GM18526 (cell line): ENCODE data around the gene F2R.

ENCODE experiments used
- POLR2A ChIP-seq: IDR thresholded peaks from 3 replicates; pipeline ENCODE4 v1.6.1; 2011; ENCODE audit not compliant: insufficient read length; ENCODE audit errors: extremely low read depth

F2R gene

DNA sequence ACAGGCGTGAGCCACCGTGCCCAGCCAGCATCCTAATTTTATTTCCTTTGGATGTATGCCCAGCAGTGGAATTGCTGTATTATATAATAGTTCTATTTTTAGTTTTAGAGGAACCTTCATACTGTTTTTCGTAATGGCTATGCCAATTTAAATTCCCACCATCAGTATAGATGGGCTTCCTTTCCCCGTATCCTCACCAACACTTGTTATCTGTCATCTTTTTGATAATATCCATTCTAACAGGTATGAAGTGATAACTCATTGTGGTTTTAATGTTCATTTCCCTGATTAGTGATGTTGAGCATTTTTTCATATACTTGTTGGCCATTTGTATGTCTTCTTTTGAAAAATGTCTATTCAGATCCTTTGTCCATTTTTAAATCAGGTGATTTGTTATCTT is 13.0 kb downstream of the F2R start:
- TF ChIP-seq POLR2A = no peak

DNA sequence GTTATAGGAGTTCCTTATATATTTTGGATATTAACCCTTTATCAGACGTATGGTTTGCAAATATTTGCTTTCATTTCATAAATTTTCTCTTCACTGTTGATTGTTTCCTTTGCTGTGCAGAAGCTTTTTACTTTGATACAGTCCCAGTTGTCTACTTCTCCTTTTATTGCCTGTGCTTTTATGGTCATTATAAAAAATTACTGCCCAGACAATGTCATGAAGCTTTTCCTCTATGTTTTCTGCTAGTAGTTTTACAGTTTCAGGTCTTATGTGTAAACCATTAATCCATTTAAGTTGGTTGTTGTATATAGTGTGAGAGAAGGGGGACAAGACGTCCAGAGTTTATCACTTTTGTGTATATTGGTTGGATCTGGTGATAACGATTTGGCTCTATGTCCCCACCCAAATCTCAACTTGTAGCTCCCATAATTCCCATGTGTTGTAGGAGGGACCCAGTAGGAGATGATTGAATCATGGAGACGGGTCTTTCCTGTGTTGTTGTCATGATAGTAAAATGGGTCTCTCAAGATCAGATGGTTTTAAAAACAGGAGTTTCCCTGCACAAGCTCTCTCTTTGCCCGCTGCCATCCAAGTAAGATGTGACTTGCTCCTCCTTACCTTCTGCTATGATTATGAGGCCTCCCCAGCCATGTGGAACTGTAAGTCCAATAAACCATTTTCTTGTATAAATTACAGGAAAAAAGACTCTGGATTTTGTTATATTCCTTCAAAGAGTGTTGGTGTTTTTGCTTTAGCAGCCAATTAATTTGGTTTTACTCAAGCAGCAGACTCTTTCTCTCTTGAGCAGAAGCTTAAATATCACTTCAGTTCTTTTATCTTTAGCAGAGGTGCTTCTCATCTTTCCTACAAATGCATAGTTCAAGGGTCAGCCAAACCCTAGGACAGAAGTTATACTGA is 13.7 kb downstream of the F2R start:
- no peak for TF ChIP-seq POLR2A

DNA sequence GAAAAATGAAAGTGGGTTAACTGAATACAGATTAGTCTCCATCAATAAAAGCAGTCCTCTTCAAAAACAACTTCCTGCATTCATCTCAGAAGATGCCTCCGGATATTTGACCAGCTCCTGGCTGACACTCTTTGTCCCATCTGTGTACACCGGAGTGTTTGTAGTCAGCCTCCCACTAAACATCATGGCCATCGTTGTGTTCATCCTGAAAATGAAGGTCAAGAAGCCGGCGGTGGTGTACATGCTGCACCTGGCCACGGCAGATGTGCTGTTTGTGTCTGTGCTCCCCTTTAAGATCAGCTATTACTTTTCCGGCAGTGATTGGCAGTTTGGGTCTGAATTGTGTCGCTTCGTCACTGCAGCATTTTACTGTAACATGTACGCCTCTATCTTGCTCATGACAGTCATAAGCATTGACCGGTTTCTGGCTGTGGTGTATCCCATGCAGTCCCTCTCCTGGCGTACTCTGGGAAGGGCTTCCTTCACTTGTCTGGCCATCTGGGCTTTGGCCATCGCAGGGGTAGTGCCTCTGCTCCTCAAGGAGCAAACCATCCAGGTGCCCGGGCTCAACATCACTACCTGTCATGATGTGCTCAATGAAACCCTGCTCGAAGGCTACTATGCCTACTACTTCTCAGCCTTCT is 16.6 kb downstream of the F2R start:
- no peak for TF ChIP-seq POLR2A

DNA sequence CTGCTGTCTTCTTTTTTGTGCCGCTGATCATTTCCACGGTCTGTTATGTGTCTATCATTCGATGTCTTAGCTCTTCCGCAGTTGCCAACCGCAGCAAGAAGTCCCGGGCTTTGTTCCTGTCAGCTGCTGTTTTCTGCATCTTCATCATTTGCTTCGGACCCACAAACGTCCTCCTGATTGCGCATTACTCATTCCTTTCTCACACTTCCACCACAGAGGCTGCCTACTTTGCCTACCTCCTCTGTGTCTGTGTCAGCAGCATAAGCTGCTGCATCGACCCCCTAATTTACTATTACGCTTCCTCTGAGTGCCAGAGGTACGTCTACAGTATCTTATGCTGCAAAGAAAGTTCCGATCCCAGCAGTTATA is 17.1 kb downstream of the F2R start:
- TF ChIP-seq POLR2A = no peak

DNA sequence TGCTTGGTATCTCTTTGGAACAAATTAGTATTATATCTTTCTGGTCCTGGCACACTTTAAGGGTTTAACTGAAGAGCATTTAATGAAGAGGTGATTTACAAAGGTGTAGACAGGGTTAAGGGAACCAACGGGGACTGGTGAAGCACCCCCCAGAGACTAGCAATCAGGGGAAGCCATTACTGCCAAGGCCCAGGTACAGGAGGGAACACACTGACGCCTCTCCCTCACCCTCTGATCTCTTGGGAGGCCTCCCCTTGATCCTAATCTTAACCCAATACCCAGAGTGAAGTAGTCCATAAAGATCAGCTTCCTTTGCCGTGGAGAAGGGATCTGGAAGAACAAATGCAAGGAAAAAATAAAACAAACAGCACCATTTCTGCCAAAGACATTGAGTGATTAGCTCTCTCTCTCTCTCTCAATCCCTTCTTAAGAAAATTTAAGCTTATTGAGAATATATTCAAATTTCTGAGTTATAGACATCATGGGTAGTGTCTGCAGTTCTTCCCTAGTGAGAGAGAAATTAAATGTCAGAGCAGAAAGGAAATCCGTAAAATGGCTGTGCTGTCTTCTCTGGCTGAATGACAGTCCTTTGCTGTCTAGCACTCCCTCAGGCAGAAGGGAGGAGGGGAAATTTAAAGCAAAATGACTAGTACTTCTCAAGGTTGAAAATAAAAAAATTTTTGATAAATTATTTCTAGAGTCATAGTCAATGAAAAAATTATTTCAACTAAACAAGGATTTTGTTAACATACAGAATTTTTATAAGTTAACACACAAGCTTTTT is 20.0 kb downstream of the F2R start:
- TF ChIP-seq POLR2A = no peak

DNA sequence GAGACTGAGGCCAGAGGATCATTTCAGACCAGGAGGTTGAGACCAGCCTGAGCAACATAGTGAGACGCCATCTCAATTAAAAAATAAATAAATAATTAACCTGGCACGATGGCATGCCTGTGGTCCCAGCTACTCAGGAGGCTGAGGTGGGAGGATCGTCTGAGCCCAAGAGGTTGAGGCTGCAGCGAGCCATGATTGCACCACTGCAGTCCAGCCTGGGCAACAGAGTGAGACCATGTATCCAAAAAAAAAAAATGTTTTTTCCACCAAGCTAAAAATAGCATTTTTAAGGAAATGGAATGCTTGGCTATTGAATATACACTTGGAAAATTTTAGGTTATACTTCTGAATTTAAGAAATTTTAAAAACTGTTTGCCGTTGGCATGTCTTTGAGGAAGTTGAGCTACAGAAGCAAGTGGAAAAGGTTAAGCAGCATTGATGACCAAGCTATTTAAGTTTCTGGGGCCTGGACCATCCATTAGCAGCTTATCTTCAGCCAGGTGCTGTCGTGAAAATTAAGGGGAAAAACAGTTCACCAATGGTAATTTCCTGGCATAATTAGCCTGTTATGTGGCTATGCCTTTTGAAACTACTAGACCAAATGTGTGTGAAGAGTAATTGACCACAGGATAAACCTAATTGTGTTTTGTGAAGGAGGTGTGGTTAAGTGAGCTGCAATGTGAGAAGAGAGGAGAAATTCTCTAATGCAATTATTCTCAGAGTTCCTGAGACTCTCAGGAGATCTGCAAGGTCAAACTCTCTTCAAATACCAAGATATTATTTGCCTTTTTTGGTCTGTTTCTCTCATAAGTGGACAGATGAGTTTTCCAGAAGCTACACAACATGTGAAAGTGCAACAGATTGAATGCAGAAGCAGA is 21.0 kb downstream of the F2R start:
- no peak for TF ChIP-seq POLR2A

DNA sequence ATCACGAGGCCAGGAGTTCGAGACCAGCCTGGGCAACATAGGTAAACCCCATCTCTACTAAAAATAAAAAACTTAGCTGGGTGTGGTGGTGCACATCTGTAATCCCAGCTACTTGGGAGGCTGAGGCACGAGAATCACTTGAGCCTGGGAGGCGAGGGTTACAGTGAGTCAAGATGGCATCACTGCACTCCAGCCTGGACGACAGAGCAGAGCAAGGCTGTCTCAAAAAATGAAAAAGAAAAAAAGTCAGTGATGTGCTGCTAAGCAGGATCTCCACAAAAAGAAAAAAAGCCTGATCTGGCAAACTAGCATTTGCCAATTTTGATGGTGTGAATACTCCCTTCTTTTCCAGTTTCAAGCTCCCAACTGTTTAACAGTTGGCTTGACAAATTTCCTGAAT is 21.9 kb downstream of the F2R start:
- no peak for TF ChIP-seq POLR2A

DNA sequence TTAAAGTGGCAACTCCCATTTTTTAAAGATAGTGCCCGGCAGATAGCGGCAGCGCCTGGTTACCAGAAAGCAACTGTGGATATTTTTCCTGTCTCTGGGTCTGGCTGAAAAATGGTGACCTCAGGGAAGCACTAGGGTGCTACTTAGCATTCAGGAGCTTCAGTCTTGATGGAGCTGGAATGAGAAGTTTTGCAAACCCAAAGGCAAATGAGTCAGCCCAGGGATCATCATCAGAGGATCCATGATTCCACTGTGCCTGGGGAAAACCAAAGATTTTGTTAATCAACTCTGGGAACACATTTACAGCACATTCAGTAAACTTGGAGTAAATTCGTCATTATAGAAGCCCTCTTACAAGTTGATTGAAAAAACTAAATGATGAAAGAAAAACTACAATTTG is 26.7 kb downstream of the F2R start:
- TF ChIP-seq POLR2A = no peak

DNA sequence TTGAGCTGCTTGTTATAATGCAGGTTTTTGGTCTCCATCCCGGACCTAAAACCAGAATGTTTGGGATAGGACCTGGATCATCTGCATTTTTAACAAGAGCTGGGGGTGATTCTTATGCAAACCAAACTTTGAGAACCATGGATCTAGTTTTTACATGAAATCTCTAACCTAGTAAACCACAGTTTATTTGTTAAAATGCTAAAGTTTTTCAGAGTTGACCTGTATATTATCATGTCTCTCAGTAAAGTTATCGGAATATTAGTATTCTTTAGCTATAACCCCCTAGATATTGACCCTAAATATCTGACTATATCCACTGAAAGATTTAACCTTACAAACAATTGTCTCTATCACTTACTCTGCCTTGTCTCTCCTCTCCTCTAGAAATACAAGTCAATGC is 28.7 kb downstream of the F2R start:
- no peak for TF ChIP-seq POLR2A

DNA sequence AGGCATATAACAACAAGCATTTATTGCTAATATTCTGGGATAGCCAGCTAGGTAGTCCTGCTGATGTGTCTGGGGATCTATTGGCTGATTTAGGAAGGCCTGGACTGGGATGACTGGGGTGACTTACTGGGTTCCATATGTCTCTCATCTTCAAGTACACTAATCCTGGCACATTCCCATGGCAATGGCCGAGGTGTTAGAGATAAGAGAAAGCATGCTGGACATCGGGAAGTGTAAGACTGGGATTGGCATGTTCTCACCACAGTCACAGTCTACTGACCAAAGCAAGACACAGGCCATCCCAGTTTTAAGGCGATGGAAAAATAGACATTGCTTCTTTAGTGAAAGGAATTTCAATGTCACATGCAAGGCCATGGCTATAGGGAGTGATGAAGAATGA is 29.7 kb downstream of the F2R start:
- TF ChIP-seq POLR2A = no peak

DNA sequence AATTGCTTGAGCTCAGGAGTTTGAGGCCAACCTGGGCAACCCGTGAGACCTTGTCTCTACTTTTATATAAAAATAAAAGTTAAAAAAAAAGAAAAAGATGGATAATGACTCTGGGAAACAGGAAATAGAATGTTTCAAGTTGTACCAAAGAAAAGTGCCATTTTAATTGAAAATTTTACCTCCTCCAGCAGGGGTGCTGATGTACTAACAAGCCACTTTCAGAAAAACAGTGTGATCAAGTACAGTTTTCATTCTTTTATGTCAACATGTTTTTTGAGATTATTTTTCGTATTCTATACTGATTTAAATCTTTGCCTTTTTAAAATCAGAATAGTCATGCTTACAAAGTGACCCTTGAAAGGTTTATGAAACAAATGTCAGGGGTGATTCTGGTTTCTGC is 30.8 kb downstream of the F2R start:
- TF ChIP-seq POLR2A = no peak

DNA sequence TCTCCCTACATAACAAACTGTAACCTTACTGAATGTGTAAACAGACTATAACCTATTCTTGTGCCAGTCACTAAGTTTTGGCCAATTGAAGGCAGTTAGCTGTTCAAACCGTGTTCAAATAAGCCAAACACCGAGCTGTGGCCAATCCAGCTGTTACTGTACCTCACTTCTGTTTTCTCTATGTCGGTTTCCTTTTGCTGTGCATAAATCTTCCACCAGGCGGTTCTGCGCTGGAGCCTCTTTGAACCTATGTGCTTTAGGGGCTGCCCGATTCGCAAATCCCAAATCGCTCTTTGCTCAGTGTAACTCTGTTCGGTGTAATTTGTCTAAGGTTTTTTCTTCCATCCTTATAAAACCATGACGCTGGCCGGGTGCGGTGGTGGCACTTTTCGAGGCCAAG is 31.8 kb downstream of the F2R start:
- no peak for TF ChIP-seq POLR2A

DNA sequence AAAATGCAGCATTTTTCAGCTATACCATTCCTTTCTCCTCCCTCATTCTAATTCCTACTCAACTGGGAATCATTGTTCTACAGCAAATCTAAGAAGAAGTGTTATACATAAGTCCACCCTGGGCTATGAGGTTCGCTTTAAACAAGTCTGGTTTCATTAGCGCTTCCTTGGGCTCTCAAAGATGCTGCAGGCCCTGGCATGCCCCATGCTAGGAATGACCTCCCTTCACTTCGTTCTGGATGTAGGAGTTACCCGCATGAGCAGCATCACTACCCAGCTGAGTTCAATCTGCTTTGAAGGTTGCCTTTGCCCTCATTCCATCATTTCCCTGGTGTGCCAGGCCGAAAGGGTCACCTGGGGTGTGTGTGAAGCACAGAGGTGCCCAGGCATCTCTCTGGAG is 35.4 kb downstream of the F2R start:
- TF ChIP-seq POLR2A = no peak

DNA sequence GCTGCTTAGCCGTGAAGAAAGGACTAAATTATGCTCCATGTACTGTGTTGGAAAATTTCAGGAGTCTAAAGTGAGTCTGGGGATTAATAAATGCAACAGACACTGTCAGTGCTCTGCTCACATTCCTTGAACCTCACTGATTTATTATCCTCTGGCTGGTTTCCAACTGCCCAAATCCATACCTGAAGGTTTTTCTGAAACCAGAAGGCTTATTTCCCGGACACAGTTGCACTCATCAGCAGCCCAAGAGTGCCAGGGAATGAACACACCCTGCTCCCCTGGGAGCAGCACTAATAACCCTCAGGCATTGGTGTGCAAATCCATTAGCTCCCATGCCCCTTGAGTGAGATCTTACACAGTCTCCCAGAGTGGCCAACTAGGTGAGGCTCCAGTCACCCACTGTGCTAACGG is 38.7 kb downstream of the F2R start:
- TF ChIP-seq POLR2A = no peak
